Heart right ventricle (tissue), 16 donors: Measurements from ENCODE around the gene HIGD2A. TPM values are rescaled to one million over a fixed set of nuclear protein-coding genes. Genes with fewer than 3 reads are reported as not detected.

ENCODE experiments used
- ATAC-seq, 8 donors: fragments of 200-7000 bp; cut with Tn5 transposase; one replicate each; pipeline ENCODE4 v1.9.1; 2020; ENCODE audit warnings: mild to moderate bottlenecking in 8 of 8, moderate library complexity in 8 of 8, moderate number of reproducible peaks in 1 of 8
- DNase-seq, 2 donors: peaks; one replicate each; pipeline ENCODE4 v3.0.0-alpha.2; 2020
- H3K27ac ChIP-seq, 10 donors: fragments of 200-600 bp; sonication (generic) in 2 of 10; one replicate each; pipeline versions ENCODE4 v1.5.0 to v1.8.0; 2020 to 2022; ENCODE audit warnings: mild to moderate bottlenecking in 3 of 10
- H3K27me3 ChIP-seq, 7 donors: fragments of 200-600 bp; one replicate each; pipeline ENCODE4 v1.8.0; 2021 to 2022; ENCODE audit warnings: mild to moderate bottlenecking in 2 of 7
- H3K36me3 ChIP-seq, 9 donors: fragments of 200-600 bp; sonication (generic) in 1 of 9; one replicate each; pipeline versions ENCODE4 v1.5.0 to v1.8.0; 2020 to 2022; ENCODE audit warnings: mild to moderate bottlenecking in 2 of 9
- H3K4me1 ChIP-seq, 9 donors: fragments of 200-600 bp; sonication (generic) in 1 of 9; one replicate each; pipeline versions ENCODE4 v1.5.0 to v1.8.0; 2020 to 2022; ENCODE audit warnings: mild to moderate bottlenecking in 4 of 9
- H3K4me3 ChIP-seq, 10 donors: fragments of 200-600 bp; sonication (generic) in 2 of 10; one replicate each; pipeline versions ENCODE4 v1.5.0 to v1.8.0; 2020 to 2022; ENCODE audit warnings: mild to moderate bottlenecking in 7 of 10, moderate library complexity in 2 of 10
- H3K9me3 ChIP-seq, 11 donors: fragments of 200-600 bp in 10 of 11; sonication (generic) in 2 of 11; one replicate each; pipeline versions ENCODE4 v1.5.0 to v1.8.0; 2013 to 2022; ENCODE audit warnings: mild to moderate bottlenecking in 2 of 11, control low read depth in 1 of 11, moderate library complexity in 1 of 11
- CTCF ChIP-seq, 9 donors: fragments of 200-600 bp; sonication (generic) in 2 of 9; IDR thresholded peaks; one replicate each; pipeline versions ENCODE4 v1.5.0 to v1.8.0; 2021 to 2022; ENCODE audit warnings: antibody characterized with exemption in 9 of 9, mild to moderate bottlenecking in 5 of 9, moderate library complexity in 1 of 9
- WGBS, 2 donors: extraction: QIAGEN DNeasy Blood & Tissue Kit; methylation state at CpG; one replicate each; pipeline ENCODE4 v1.1.7; 2013; ENCODE audit warnings: inconsistent platforms in 1 of 2; 5-methylcytosine and 5-hydroxymethylcytosine counted together
- intact Hi-C, 10 donors: fragments of 100-400 bp; cut with DNase I; formaldehyde crosslinking; loops; one replicate each; pipeline versions ENCODE4 v1.11.1 to v1.14.2; 2022
- polyA plus RNA-seq, 2 donors: library from polyadenylated mRNA; stranded (reverse); fragments of 200-250 nt; gene quantifications; one replicate each; pipeline ENCODE4 v1.2.3, GENCODE V29; 2013
- total RNA-seq, 10 donors: library from RNA; stranded (reverse); fragmentation: NEBNext Ultra II Directional in 3 of 10; extraction: Animal tissue kit (Norgen Biotek cat#: 25700) in 3 of 10; gene quantifications; one replicate each; pipeline versions ENCODE4 v1.2.1 to v1.2.4, GENCODE V29; 2021 to 2023
- donor health status: Arrhythmogenic right ventricular cardiomyopathy.
- donor health status: ischemic (EF 13 %, LVEDD 7.1; RV severe dilation, severe dysfunction).
- donor health status: healthy with polysubstance abuse.
- donor health status: DM: no; HTN: yes; CAD: no.
- donor health status: DM: no; HTN: no; CAD: no.
- donor health status: ischemic (EF 25% LVEDD 6.9; RV normal size, moderate dysfunction).
- donor health status: ischemic (EF 25% LVEDD 5.7; RV mildly dilated, moderate dysfunction).
- donor health status: healthy.
- donor health status: DM: yes; HTN: yes; CAD: no.
- donor health status: Ischemic cardiomyopathy.
- donor health status: ischemic (EF 35%, LVEDD 5.7; RV mildly dilated, moderate dysfunction).
- donor health status: nonischemic (EF 11% LVEDD 7.7; RV severe dilation, severe dysfunction).
- donor health status: DM: yes; HTN: yes; CAD: no.
- donor health status: PGD.
- donor health status: ischemic (EF 29% LVEDD 5.4; RV normal size, mild dysfunction).
- donor health status: nonischemic (EF 23%, LVEDD 6.1; RV moderate dilation, normal function).

HIGD2A gene
- total and polyA plus RNA-seq, 12 donors: 198 to 349 (median 233) TPM

GRCh38 chr5:176401281-176402205 lies 13.0 kb downstream of the HIGD2A start:
- Histone ChIP-seq H3K36me3 (peaks cover 0 to 77% (median 16%) of the 10 kb centered on the region in 9 donors), H3K9me3 (no peaks in the 10 kb centered on the region), H3K27me3 (no peaks in the 10 kb centered on the region), H3K4me3 (no peak overlapping the region), H3K27ac (peak overlapping the region in 9 of 10 donors; percentile 39 to 77 (median 58)), H3K4me1 (peaks cover 7 to 39% (median 31%) of the 10 kb centered on the region in 9 donors)
- ATAC-seq (peak in 2 of 8 donors; percentile 41 to 55), DNase-seq (no peak)
- 55 to 57% methylated on average over 22 of the region's 22 CpGs for WGBS, 2 donors
- intact Hi-C loops: loop anchor here in 1 of 10 donors (5.0 kb wide), 1 partner anchor 39 kb away; the partner anchor contains the start of gene KIAA1191
- TF ChIP-seq CTCF (IDR thresholded peaks at IDR 0.05): no peak

- H3K36me3 ChIP-seq: peaks cover 0 to 83% (median 28%) of the 10 kb centered on the region in 9 donors
- WGBS, 2 donors: 87% methylated on average over 20 of the region's 20 CpGs
Observed at GRCh38 chr5:176405656-176406435, 17.3 kb downstream of the HIGD2A start.

DNA sequence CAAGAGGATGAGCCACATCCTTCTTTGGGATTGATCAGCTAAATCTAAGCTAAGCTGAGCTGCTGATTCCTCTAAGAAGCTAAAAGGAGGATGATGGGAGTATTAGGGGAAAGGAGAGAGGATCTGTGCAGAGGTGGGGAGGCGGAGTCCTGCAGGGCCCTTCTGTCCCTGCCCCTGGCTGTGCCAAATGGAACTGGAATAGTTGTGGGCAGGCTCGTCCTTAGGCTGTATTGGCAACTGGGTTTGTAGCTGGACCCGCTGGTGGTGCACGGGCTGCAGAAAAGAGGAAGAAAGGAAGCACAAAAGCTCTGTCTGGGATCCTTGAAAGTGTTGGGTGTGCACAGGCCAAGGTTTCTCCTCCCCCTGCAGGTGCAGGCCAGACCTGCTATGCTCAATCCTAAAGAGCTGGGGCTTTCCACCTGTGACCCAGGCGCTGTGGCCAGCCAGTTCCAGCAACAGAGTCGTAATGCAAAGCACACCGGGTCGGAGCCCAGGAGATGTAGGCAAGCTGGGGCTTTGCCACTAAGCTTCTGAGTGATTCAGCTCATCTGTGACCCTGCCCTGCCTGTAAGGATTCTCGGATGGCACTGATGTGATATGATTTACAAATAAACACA lies 18.0 kb downstream of the HIGD2A start:
- H3K27ac ChIP-seq: peak overlapping the region in 1 of 10 donors; percentile 61
- intact Hi-C loops: no loop called here
- 91 to 92% methylated on average over 9 of the region's 9 CpGs for WGBS, 2 donors
- peaks cover 0 to 83% (median 28%) of the 10 kb centered on the region in 9 donors for H3K36me3 ChIP-seq
- no peak for TF ChIP-seq CTCF (IDR thresholded peaks at IDR 0.05)
- peaks cover 0 to 50% (median 39%) of the 10 kb centered on the region in 9 donors for H3K4me1 ChIP-seq
- no peaks in the 10 kb centered on the region for H3K27me3 ChIP-seq
- no peak overlapping the region for H3K4me3 ChIP-seq
- H3K9me3 ChIP-seq: no peaks in the 10 kb centered on the region
- DNase-seq (no peak), ATAC-seq (no peak)

More at GRCh38 chr5:176405656-176406435, 17.3 kb downstream of the HIGD2A start:
- Histone ChIP-seq H3K27ac (no peak overlapping the region), H3K4me1 (peaks cover 3 to 53% (median 42%) of the 10 kb centered on the region in 9 donors), H3K27me3 (no peaks in the 10 kb centered on the region), H3K9me3 (no peaks in the 10 kb centered on the region), H3K4me3 (no peak overlapping the region)
- intact Hi-C loops: no loop called here
- DNase-seq (no peak), ATAC-seq (no peak)
- TF ChIP-seq CTCF (IDR thresholded peaks at IDR 0.05): no peak
